ENCODE measurements around the gene NUDT5.

NUDT5 gene

GRCh38 chr10:12162927-12163326 lies 32.8 kb downstream of the NUDT5 start:
- DNase-seq = no peak

- DNase-seq = no peak
Observed at GRCh38 chr10:12160664-12161063, 35.0 kb downstream of the NUDT5 start.

DNA sequence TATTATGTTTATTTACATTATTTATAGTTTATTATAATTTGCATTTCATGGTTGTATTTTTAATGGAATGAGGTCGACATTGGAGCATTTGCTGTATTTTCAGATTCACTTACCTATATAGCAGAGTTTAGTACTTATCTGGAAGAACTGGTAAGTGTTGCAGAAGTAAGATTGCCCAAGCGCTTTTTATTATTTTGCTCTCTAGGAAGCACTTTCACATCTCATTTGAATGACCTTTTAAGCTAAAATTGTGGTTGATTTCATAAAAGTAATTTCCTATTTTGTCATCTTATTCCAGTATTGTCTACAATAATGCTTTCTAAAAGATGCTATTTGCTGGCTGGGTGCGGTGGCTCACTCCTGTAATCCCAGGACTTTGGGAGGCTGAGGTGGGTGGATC lies 37.6 kb downstream of the NUDT5 start:
- DNase-seq = no peak

GRCh38 chr10:12156367-12157123 lies 39.1 kb downstream of the NUDT5 start:
- no peak for DNase-seq

GRCh38 chr10:12154516-12154915 lies 41.2 kb downstream of the NUDT5 start:
- no peak for DNase-seq

DNA sequence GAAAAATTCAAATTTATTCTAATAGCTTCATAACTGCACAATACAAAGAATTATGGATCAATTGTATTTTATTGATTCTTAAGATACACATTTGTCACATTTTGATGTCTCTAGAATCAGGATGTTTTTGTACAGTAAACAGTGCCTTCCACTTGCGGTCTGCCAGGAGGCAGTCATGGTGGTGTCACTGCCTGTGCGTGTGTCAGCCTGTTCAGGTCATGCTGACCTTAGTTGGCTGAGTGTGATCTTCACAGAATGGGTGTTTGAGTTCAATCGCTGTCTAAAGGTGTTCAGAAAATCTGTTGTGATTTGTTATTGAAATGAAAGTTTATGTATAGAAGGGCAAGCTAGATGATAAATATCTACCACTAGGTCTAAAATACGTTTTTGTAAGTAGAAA lies 45.5 kb downstream of the NUDT5 start:
- DNase-seq = no peak

GRCh38 chr10:12144538-12144937 lies 51.2 kb downstream of the NUDT5 start:
- DNase-seq = no peak

DNA sequence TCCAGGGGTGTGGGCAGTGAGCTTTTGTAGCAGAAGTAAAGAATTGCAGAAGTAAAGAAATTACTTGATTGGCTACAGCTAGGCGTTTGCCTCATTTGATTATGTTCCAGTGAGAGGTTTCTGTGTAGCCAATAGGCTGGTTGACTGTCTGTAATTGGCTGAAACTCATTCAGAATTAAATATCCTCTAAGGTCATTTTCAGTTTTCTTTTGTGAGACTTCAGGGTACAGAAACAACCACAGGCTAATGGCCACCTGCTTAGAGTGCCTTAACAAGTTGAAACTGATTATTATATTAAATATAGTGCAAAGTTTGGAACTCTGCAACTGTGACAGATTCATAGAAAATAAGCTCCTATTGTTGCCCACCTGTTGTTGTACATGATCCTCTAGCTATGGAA lies 55.7 kb downstream of the NUDT5 start:
- DNase-seq = no peak

DNA sequence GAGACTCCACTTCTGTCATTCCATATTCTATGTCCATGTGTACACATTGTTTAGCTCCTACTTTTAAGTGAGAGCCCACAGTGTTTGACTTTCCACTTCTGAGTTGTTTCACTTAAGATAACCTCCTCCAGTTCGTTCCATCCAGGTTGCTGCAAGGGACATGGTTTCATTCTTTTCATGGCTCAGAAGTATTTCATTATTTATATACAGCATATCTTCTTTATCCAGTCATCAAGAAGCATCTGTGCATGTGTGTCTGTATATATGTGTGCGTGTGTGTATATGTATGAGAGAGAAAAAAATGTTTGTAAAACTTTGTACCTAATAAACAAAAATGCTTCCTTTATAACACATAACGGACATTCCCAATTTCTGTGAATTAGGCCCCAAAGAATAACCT lies 60.1 kb downstream of the NUDT5 start:
- no peak for DNase-seq

DNA sequence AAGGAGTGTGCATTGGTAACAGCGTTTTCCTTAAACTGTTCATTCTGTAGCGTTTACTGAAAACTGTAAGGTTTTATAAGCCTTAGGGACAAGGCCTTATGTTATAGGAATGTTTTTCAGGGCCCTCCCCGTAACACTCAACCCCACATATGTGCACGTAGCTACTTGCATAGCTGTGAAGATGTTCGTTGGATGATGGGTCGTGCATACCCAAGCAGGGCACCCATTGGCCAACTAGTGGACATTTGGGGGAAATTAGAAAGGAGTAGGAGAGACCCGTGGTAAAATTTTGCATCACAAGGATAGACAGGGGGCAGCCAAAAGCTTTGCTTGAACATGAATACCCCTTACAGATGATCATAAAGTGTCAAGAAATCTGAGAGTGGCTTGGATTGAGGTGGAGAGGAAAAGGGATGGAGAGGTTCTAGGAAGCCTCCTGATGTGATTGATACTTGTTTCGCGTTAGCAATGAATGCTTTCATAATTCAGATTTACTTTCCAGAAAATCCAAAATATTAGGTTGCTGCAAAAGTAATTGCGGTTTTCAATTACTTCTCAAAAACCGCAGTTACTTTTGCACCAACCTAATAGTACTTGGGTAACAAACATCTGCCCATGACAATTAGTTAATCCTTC lies 65.3 kb downstream of the NUDT5 start:
- DNase-seq = peak; percentile 34

DNA sequence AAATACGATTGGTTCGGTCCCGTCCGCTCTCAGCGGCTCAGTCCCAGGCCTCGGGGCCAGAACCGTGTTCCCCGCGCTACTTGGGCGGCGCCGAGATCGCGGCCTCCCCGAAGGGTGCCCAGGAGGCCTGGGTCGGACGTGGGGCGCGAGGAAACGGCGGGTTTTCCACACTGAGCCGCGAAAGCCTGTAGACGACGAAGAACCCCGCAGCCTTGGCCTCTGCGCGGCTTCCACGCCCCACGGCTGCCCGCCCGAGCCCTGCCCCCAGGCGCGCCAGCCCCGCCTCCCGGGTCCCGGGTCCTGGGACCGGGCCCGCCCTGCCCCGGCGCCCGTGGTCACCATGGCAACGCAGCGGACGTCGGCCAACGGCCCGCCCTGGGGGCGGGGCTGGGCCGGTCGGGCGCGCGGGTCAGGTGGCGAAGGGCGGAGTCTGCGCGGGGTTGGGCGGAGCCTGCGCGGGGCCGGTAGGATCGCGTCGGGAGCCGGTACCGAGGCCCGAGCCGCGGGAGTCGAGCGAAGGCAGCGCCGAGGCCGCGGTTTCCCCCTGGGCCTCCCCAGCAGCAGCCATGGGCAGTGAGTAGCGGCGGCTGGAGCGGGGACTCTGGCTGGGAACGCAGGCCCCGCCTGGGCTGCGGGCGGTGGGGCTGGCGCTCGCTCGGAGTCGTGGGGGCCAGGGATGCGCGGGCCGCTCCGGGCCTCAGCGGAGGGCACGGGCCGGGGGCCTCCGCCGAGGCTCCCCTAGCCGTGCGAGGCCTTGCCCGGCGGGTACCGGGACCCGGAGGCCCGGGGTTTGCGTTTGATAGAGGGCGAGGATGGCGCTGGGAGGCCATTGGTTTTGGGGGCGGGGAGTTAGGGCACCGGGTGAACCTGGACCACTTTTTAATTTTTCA lies 66.2 kb downstream of the NUDT5 start, which contains the start of gene SEC61A2:
SEC61A2 (plus strand) TSS at position 456 of the 890 bp plus-strand sequence; CDS start at position 567, 111 bp downstream.
- peak; percentile 70 for DNase-seq

DNA sequence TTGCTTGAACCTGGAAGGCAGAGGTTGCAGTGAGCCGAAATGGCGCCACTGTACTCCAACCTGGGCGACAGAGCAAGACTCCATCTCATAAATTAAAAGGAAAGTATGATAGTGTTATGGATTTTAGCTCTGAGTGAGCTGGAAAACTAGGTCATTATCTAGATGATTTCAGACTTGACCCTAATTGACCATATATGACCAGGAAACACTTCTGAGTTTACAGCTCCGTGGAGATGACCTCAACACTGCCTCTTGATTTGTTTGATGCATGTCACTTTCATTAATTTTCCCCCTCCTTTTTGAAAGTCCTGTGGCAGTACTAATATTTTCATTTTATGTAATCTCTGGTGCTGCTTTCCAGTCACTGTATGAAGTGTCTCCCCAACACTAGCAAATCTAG lies 74.0 kb downstream of the NUDT5 start:
- DNase-seq = no peak

Data from NCI-H1105 treated with DMSO at 0.1 percent for 48 hours (cell line).